Testis (tissue), 3 donors: ENCODE data around the gene CAPN5. TPM values are rescaled to one million over a fixed set of nuclear protein-coding genes. Genes with fewer than 3 reads are reported as not detected.

Experiments
- DNase-seq: peaks from one replicate; pipeline ENCODE4 v3.0.0-alpha.2; 2019
- H3K27ac ChIP-seq, 2 donors: fragments of 200-600 bp; sonication (generic); one replicate each; pipeline ENCODE4 v1.5.1; 2019
- H3K27me3 ChIP-seq: fragments of 200-600 bp; sonication (generic); one replicate; pipeline ENCODE4 v1.5.1; 2019
- H3K36me3 ChIP-seq: fragments of 200-600 bp; sonication (generic); one replicate; pipeline ENCODE4 v1.5.1; 2017; ENCODE audit warnings: low read depth; ENCODE audit errors: missing control alignments
- H3K4me1 ChIP-seq: fragments of 200-600 bp; sonication (generic); one replicate; pipeline ENCODE4 v1.5.1; 2019
- H3K4me3 ChIP-seq, 2 donors: fragments of 200-600 bp; sonication (generic); one replicate each; pipeline ENCODE4 v1.5.1; 2017 to 2019
- H3K9me3 ChIP-seq: fragments of 200-600 bp; sonication (generic); one replicate; pipeline ENCODE4 v1.5.1; 2017
- CTCF ChIP-seq, 3 experiments: fragments of 450-650 bp in 2 of 3; fragments of 200-600 bp in 1 of 3; sonication (generic) in 1 of 3; IDR thresholded peaks; one replicate each; pipeline ENCODE4 v1.5.1; 2016 to 2019; ENCODE audit warnings: antibody characterized with exemption in 3 of 3, mild to moderate bottlenecking in 2 of 3, moderate library complexity in 1 of 3
- POLR2A ChIP-seq: fragments of 450-650 bp; IDR thresholded peaks from one replicate; pipeline ENCODE4 v1.6.1; 2017; ENCODE audit warnings: antibody characterized with exemption, mild to moderate bottlenecking, moderate library complexity
- WGBS, 2 donors: methylation state at CpG; one replicate each; pipeline ENCODE4 v1.1.5; 2018; 5-methylcytosine and 5-hydroxymethylcytosine counted together
- intact Hi-C: fragments of 100-400 bp; cut with DNase I; formaldehyde crosslinking; loops from one replicate; pipeline ENCODE4 v1.15.1; 2023; ENCODE audit warnings: low total_unique reads
- polyA plus RNA-seq: library from polyadenylated mRNA; stranded (reverse); fragments of 350-450 nt; fragmentation: Illumina TruSeq; extraction: RNeasy Lipid Tissue Mini Kit (QIAGEN cat#74804); gene quantifications from one replicate; pipeline ENCODE4 v1.2.3, GENCODE V29; 2014; ENCODE audit warnings: low read depth, low replicate concordance; ENCODE audit not compliant: insufficient read depth
- total RNA-seq, 2 donors: library from RNA; depleted of rRNA; stranded (reverse); fragments of >200 nt; gene quantifications; one replicate each; pipeline ENCODE4 v1.2.3, GENCODE V29; 2016

Gene CAPN5
- total and polyA plus RNA-seq, 3 donors from 2014 or later, result 62.3 to 116 (median 102) TPM

- Histone ChIP-seq H3K4me3 (no peak overlapping the region), H3K9me3 (no peaks in the 10 kb centered on the region), H3K27ac (no peak overlapping the region), H3K36me3 (no peaks in the 10 kb centered on the region), H3K4me1 (peaks cover 15% of the 10 kb centered on the region), H3K27me3 (no peaks in the 10 kb centered on the region)
- intact Hi-C loops, result no loop called here
- no peak for TF ChIP-seq CTCF (IDR thresholded peaks at IDR 0.05)
- no peak for TF ChIP-seq POLR2A
- DNase-seq, result no peak
These were observed 3.8 kb upstream of the CAPN5 start for GRCh38 chr11:77062924-77063323.

- no peak overlapping the region for H3K4me3 ChIP-seq
- no peaks in the 10 kb centered on the region for H3K36me3 ChIP-seq
- WGBS, 2 donors, result 100% methylated on average over 1 of the region's 1 CpG
- intact Hi-C loops, result no loop called here
- H3K27me3 ChIP-seq, result no peaks in the 10 kb centered on the region
- H3K27ac ChIP-seq, result no peak overlapping the region
- H3K4me1 ChIP-seq, result peaks cover 19% of the 10 kb centered on the region
- H3K9me3 ChIP-seq, result no peaks in the 10 kb centered on the region
- no peak for TF ChIP-seq CTCF (IDR thresholded peaks at IDR 0.05)
- TF ChIP-seq POLR2A, result no peak
- DNase-seq, result no peak
These were observed 3.4 kb upstream of the CAPN5 start for GRCh38 chr11:77063407-77063806.

GRCh38 chr11:77063861-77064260, 2.9 kb upstream of the CAPN5 start:
- no peak for TF ChIP-seq POLR2A
- no peak for TF ChIP-seq CTCF (IDR thresholded peaks at IDR 0.05)
- no peaks in the 10 kb centered on the region for H3K9me3 ChIP-seq
- H3K4me1 ChIP-seq, result peaks cover 23% of the 10 kb centered on the region
- no peak overlapping the region for H3K4me3 ChIP-seq
- no peak overlapping the region for H3K27ac ChIP-seq
- intact Hi-C loops, result no loop called here
- no peak for DNase-seq
- WGBS, 2 donors, result 93 to 99% methylated on average over 4 of the region's 4 CpGs
- H3K36me3 ChIP-seq, result no peaks in the 10 kb centered on the region
- no peaks in the 10 kb centered on the region for H3K27me3 ChIP-seq

- no peak for DNase-seq
- intact Hi-C loops, result no loop called here
- Histone ChIP-seq H3K27ac (no peak overlapping the region), H3K36me3 (no peaks in the 10 kb centered on the region), H3K27me3 (no peaks in the 10 kb centered on the region), H3K9me3 (no peaks in the 10 kb centered on the region), H3K4me3 (no peak overlapping the region), H3K4me1 (peaks cover 32% of the 10 kb centered on the region)
- 91 to 94% methylated on average over 4 of the region's 4 CpGs for WGBS, 2 donors
- no peak for TF ChIP-seq POLR2A
- no peak for TF ChIP-seq CTCF (IDR thresholded peaks at IDR 0.05)
These were observed 2.0 kb upstream of the CAPN5 start for GRCh38 chr11:77064648-77065217.

- Histone ChIP-seq H3K27ac (peak overlapping the region; percentile 91 to 93), H3K4me3 (peak overlapping the region; percentile 78 to 87), H3K27me3 (no peaks in the 10 kb centered on the region), H3K9me3 (no peaks in the 10 kb centered on the region), H3K36me3 (no peaks in the 10 kb centered on the region), H3K4me1 (peaks cover 38% of the 10 kb centered on the region)
- 25 to 32% methylated on average over 11 to 14 of the region's 14 CpGs for WGBS, 2 donors
- TF ChIP-seq POLR2A (no peak), CTCF (IDR thresholded peaks at IDR 0.05) (no peak)
- DNase-seq, result peak; percentile 68
- intact Hi-C loops, result no loop called here
These were observed 918 bp upstream of the CAPN5 start for GRCh38 chr11:77065878-77066228.
